Transverse colon (tissue), 4 donors: ENCODE data around the gene FIBCD1. TPM values are rescaled to one million over a fixed set of nuclear protein-coding genes. Genes with fewer than 3 reads are reported as not detected.

Source experiments
- DNase-seq: peaks from one replicate; pipeline ENCODE4 v3.0.0-alpha.2; 2019
- H3K27ac ChIP-seq, 4 donors: fragments of 200-600 bp; sonication (generic); 2 replicates each; pipeline ENCODE4 v1.5.1; 2016 to 2018; ENCODE audit warnings: inconsistent platforms in 4 of 4
- H3K27me3 ChIP-seq: fragments of 200-600 bp; sonication (generic); 2 replicates; pipeline ENCODE4 v1.5.1; 2017; ENCODE audit warnings: inconsistent platforms
- H3K36me3 ChIP-seq, 4 donors: fragments of 200-600 bp; sonication (generic); 2 replicates each; pipeline ENCODE4 v1.5.1; 2017 to 2019; ENCODE audit warnings: inconsistent platforms in 4 of 4
- H3K4me1 ChIP-seq, 4 donors: fragments of 200-600 bp; sonication (generic); 2 replicates each; pipeline ENCODE4 v1.5.1; 2017 to 2020; ENCODE audit warnings: inconsistent platforms in 4 of 4
- H3K4me3 ChIP-seq, 4 donors: fragments of 200-600 bp; sonication (generic); 1 replicate in 1 of 4; 2 replicates in 3 of 4; pipeline versions ENCODE4 v1.5.1 to v1.6.1; 2017 to 2019; ENCODE audit warnings: inconsistent platforms in 4 of 4
- H3K9me3 ChIP-seq, 2 donors: fragments of 200-600 bp; sonication (generic); 2 replicates each; pipeline ENCODE4 v1.5.1; 2017 to 2019; ENCODE audit warnings: inconsistent platforms in 2 of 2
- CTCF ChIP-seq, 5 experiments: fragments of 200-600 bp in 3 of 5; fragments of 450-650 bp in 2 of 5; sonication (generic) in 3 of 5; IDR thresholded peaks; 1 replicate in 2 of 5; 2 replicates in 3 of 5; pipeline ENCODE4 v1.5.1; 2016 to 2017; ENCODE audit warnings: antibody characterized with exemption in 5 of 5, inconsistent platforms in 3 of 5, mild to moderate bottlenecking in 2 of 5, moderate library complexity in 1 of 5
- EP300 ChIP-seq: sonication (generic); formaldehyde crosslinking; IDR thresholded peaks from one replicate; pipeline ENCODE4 v1.6.1; 2017; ENCODE audit warnings: antibody characterized with exemption, low read depth
- POLR2A ChIP-seq: fragments of 450-650 bp; IDR thresholded peaks from one replicate; pipeline ENCODE4 v1.6.1; 2016; ENCODE audit warnings: antibody characterized with exemption, mild to moderate bottlenecking, moderate library complexity
- POLR2AphosphoS5 ChIP-seq, 3 donors: sonication (generic); formaldehyde crosslinking; IDR thresholded peaks; one replicate each; pipeline ENCODE4 v1.6.1; 2016; ENCODE audit warnings: antibody characterized with exemption in 3 of 3
- WGBS, 2 donors: methylation state at CpG; one replicate each; pipeline ENCODE4 v1.1.5; 2018; ENCODE audit warnings: low coverage in 1 of 2; 5-methylcytosine and 5-hydroxymethylcytosine counted together
- in situ Hi-C, 4 donors: fragments of 200-750 bp; cut with MboI; loops; one replicate each; pipeline versions ENCODE4 v1.15.0 to v1.15.1; 2017; ENCODE audit warnings: low sequenced_read_pairs in 3 of 4, low pct_ligation_motif_present in 1 of 4, low pct_unique_long_range_greater_than_20kb in 1 of 4
- intact Hi-C: fragments of 100-400 bp; cut with DNase I; formaldehyde crosslinking; loops from one replicate; pipeline ENCODE4 v1.15.1; 2023; ENCODE audit warnings: low total_unique reads
- total RNA-seq, 4 donors: library from RNA; depleted of rRNA; stranded (reverse); fragments of >200 nt; gene quantifications; one replicate each; pipeline ENCODE4 v1.1.0, GENCODE V29; 2016

FIBCD1 gene
- total RNA-seq, 4 donors from 2014 or later: 1.6 to 54.7 (median 3.3) TPM; not detected in 1

GRCh38 chr9:130944510-130945058 lies 5.5 kb upstream of the FIBCD1 start:
- H3K4me3 ChIP-seq: no peak overlapping the region
- H3K27me3 ChIP-seq: peaks cover 25% of the 10 kb centered on the region
- in situ Hi-C loops: loop anchor here in 1 of 4 donors (5.0 to 10.0 kb wide), 2 partner anchors 80 to 237 kb away; no protein-coding TSS in a partner anchor
- 31 to 56% methylated on average over 3 of the region's 3 CpGs for WGBS, 2 donors
- H3K4me1 ChIP-seq: peaks cover 0 to 26% (median 23%) of the 10 kb centered on the region in 4 donors
- no peaks in the 10 kb centered on the region for H3K36me3 ChIP-seq
- H3K27ac ChIP-seq: no peak overlapping the region
- no peak for DNase-seq
- no peak for TF ChIP-seq CTCF (IDR thresholded peaks at IDR 0.05)
- intact Hi-C loops: loop anchor here (5.0 to 10.0 kb wide), 2 partner anchors 180 to 242 kb away; no protein-coding TSS in a partner anchor
- peaks cover 0 to 4% of the 10 kb centered on the region in 2 donors for H3K9me3 ChIP-seq

- no peak for DNase-seq
- intact Hi-C loops (loop anchor here (5.0 to 10.0 kb wide), 2 partner anchors 179 to 241 kb away; no protein-coding TSS in a partner anchor), in situ Hi-C loops (loop anchor here in 1 of 4 donors (5.0 to 10.0 kb wide), 2 partner anchors 79 to 236 kb away; no protein-coding TSS in a partner anchor)
- H3K9me3 ChIP-seq: no peaks in the 10 kb centered on the region
- peaks cover 33% of the 10 kb centered on the region for H3K27me3 ChIP-seq
- TF ChIP-seq CTCF (IDR thresholded peaks at IDR 0.05): no peak
- no peak for TF ChIP-seq POLR2AphosphoS5 (IDR thresholded peaks at IDR 0.05)
- TF ChIP-seq EP300: no peak
- no peak for TF ChIP-seq POLR2A
- H3K4me3 ChIP-seq: no peak overlapping the region
- WGBS, 2 donors: 63 to 76% methylated on average over 10 to 14 of the region's 14 CpGs
- H3K36me3 ChIP-seq: no peaks in the 10 kb centered on the region
- H3K4me1 ChIP-seq: peaks cover 0 to 34% (median 31%) of the 10 kb centered on the region in 4 donors
- H3K27ac ChIP-seq: no peak overlapping the region
Observed at GRCh38 chr9:130943777-130944176, 4.7 kb upstream of the FIBCD1 start.

GRCh38 chr9:130943221-130943620 lies 4.2 kb upstream of the FIBCD1 start:
- H3K27me3 ChIP-seq: peaks cover 37% of the 10 kb centered on the region
- intact Hi-C loops: loop anchor here (5.0 to 10.0 kb wide), 2 partner anchors 178 to 241 kb away; no protein-coding TSS in a partner anchor

More at GRCh38 chr9:130943221-130943620, 4.2 kb upstream of the FIBCD1 start:
- WGBS, 2 donors: 67 to 75% methylated on average over 1 to 12 of the region's 13 CpGs
- H3K4me3 ChIP-seq: no peak overlapping the region
- no peaks in the 10 kb centered on the region for H3K36me3 ChIP-seq
- peaks cover 1 to 38% (median 34%) of the 10 kb centered on the region in 4 donors for H3K4me1 ChIP-seq
- in situ Hi-C loops: loop anchor here in 1 of 4 donors (5.0 to 10.0 kb wide), 2 partner anchors 78 to 236 kb away; no protein-coding TSS in a partner anchor
- DNase-seq: no peak
- TF ChIP-seq CTCF (IDR thresholded peaks at IDR 0.05): no peak
- no peak for TF ChIP-seq EP300
- TF ChIP-seq POLR2AphosphoS5 (IDR thresholded peaks at IDR 0.05): no peak
- no peak for TF ChIP-seq POLR2A
- H3K9me3 ChIP-seq: no peaks in the 10 kb centered on the region
- H3K27ac ChIP-seq: no peak overlapping the region
